ENCODE data around the gene RPL23. TPM values are rescaled to one million over a fixed set of nuclear protein-coding genes. Genes with fewer than 3 reads are reported as not detected.

The RPL23 gene
- total and polyA plus RNA-seq, 9 of the 15 experiments (the other 6 are each of a cell fraction or from before 2014, with no cell fraction given), result 1,745 to 3,667 (median 3,096) TPM

DNA sequence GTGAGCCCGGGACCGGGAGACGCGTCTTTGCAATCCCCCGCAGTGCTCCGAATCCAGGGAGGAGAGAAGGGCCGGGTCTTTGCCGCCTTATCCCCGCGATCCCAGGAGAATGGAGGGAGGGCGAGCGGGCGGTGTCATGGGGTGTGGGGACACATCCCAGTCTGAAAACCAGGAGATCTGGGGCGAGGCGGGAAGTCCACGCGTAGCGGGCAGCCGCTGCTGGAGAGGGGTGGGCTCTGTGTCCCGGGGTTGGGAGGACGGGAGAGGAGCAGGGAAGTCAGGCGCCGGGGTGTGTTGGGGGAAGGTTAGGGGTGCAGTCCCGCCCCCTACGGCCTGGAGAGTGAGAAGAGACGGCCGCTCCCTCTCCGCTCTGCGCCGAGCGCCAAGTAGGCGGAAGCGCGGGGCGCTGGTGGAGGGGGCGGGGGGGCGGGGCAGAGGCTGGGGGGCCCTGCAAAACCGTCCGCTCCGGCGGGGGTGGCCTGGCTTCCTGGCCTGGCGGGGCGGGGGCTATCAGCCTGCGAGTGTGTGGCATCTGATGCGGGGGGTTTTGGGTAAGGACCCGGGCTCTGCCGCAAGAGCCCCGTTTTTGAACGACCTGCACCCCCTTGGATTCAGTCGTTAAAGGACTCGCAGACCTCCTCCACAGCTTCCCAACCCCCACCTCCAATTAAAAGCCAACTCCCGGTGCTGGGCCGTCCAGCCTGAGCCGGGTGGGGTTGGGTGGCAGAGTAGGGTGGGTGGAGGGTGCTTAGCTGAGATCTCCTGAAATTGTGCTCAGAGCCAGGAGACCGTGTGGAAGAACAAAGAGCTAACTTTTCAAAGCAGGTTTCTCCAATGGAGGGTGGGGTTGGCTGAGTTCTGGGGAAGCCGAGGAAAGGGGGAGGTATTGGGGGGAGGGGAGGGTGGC, 17.0 kb upstream of the RPL23 start (continued):
- TF ChIP-seq GTF2F1 (IDR thresholded peaks at IDR 0.05; ENCODE audit: low read depth, low read length), result no peak
- no peak for TF ChIP-seq CXXC5 (CRISPR knock-in tag; IDR thresholded peaks at IDR 0.05)
- TF ChIP-seq ZNF584 (CRISPR knock-in tag; IDR thresholded peaks at IDR 0.05; ENCODE audit: low read depth), result no peak
- TF ChIP-seq TRIM24 (IDR thresholded peaks at IDR 0.05), result peak in 1 of 2 experiments; percentile 34; a peak in 2 of 4 replicates
- no peak for TF ChIP-seq RAD21 (CRISPR knock-in tag; conservative IDR thresholded peaks at IDR 0.05 in 1 of 2, IDR thresholded peaks at IDR 0.05 in 1 of 2)
- TF ChIP-seq, protein P1, sequence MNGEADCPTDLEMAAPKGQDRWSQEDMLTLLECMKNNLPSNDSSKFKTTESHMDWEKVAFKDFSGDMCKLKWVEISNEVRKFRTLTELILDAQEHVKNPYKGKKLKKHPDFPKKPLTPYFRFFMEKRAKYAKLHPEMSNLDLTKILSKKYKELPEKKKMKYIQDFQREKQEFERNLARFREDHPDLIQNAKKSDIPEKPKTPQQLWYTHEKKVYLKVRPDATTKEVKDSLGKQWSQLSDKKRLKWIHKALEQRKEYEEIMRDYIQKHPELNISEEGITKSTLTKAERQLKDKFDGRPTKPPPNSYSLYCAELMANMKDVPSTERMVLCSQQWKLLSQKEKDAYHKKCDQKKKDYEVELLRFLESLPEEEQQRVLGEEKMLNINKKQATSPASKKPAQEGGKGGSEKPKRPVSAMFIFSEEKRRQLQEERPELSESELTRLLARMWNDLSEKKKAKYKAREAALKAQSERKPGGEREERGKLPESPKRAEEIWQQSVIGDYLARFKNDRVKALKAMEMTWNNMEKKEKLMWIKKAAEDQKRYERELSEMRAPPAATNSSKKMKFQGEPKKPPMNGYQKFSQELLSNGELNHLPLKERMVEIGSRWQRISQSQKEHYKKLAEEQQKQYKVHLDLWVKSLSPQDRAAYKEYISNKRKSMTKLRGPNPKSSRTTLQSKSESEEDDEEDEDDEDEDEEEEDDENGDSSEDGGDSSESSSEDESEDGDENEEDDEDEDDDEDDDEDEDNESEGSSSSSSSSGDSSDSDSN (IDR thresholded peaks at IDR 0.05; ENCODE audit: borderline replicate concordance in 1 of 2, low read depth in 2 of 2, low read length in 2 of 2), result no peak; a peak in 2 of 4 replicates
- no peak for TF ChIP-seq ZNF436 (CRISPR knock-in tag; IDR thresholded peaks at IDR 0.05)
- TF ChIP-seq ETV5 (CRISPR knock-in tag; IDR thresholded peaks at IDR 0.05; ENCODE audit: low read depth), result peak; percentile 55; the same call in 1 of the 2 replicates
- TF ChIP-seq ZNF274 (IDR thresholded peaks at IDR 0.05; ENCODE audit: borderline replicate concordance, low read depth, low read length), result no peak
- TF ChIP-seq TCFL5 (CRISPR knock-in tag; conservative IDR thresholded peaks at IDR 0.05), result no peak
- no peak for TF ChIP-seq CBX1 (IDR thresholded peaks at IDR 0.05; ENCODE audit: low read depth)
- no peak for TF ChIP-seq POU5F1 (IDR thresholded peaks at IDR 0.05; ENCODE audit: borderline replicate concordance, low read depth, low read length, partially characterized antibody)
- TF ChIP-seq, protein P2, sequence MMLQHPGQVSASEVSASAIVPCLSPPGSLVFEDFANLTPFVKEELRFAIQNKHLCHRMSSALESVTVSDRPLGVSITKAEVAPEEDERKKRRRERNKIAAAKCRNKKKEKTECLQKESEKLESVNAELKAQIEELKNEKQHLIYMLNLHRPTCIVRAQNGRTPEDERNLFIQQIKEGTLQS (IDR thresholded peaks at IDR 0.05), result no peak
- TF ChIP-seq, protein P2 (CRISPR knock-in tag; conservative IDR thresholded peaks at IDR 0.05), result no peak
- no peak for TF ChIP-seq NFXL1 (CRISPR knock-in tag; IDR thresholded peaks at IDR 0.05)
- TF ChIP-seq, protein P3, sequence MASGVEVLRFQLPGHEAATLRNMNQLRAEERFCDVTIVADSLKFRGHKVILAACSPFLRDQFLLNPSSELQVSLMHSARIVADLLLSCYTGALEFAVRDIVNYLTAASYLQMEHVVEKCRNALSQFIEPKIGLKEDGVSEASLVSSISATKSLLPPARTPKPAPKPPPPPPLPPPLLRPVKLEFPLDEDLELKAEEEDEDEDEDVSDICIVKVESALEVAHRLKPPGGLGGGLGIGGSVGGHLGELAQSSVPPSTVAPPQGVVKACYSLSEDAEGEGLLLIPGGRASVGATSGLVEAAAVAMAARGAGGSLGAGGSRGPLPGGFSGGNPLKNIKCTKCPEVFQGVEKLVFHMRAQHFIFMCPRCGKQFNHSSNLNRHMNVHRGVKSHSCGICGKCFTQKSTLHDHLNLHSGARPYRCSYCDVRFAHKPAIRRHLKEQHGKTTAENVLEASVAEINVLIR (CRISPR knock-in tag; IDR thresholded peaks at IDR 0.05), result no peak
- TF ChIP-seq RHOXF2B (CRISPR knock-in tag; conservative IDR thresholded peaks at IDR 0.05), result no peak
- TF ChIP-seq ZNF134 (CRISPR knock-in tag; conservative IDR thresholded peaks at IDR 0.05), result no peak
- no peak; the same call in 1 of the 2 replicates for TF ChIP-seq L3MBTL2 (IDR thresholded peaks at IDR 0.05)
- no peak for TF ChIP-seq ZNF717 (CRISPR knock-in tag; IDR thresholded peaks at IDR 0.05)
- TF ChIP-seq, protein P4, sequence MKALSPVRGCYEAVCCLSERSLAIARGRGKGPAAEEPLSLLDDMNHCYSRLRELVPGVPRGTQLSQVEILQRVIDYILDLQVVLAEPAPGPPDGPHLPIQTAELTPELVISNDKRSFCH (CRISPR knock-in tag; IDR thresholded peaks at IDR 0.05), result no peak
- TF ChIP-seq, protein P4 (tag; IDR thresholded peaks at IDR 0.05), result no peak
- no peak for TF ChIP-seq SMAD4 (CRISPR knock-in tag; conservative IDR thresholded peaks at IDR 0.05)
- TF ChIP-seq, protein P5, sequence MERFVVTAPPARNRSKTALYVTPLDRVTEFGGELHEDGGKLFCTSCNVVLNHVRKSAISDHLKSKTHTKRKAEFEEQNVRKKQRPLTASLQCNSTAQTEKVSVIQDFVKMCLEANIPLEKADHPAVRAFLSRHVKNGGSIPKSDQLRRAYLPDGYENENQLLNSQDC (CRISPR knock-in tag; IDR thresholded peaks at IDR 0.05), result 0 out of 2 replicates have a peak, but pooled peaks have one; percentile 23
